DMS153 treated with DMSO at 0.1 percent for 48 hours (cell line): ENCODE measurements around the gene ENOPH1.
"Not testable (repeated sequence)": the region's sequence is repeated elsewhere in the genome, so short reads cannot be mapped to it uniquely, and the experiment has no call there.

Experiments
- DNase-seq: peaks from one replicate; lab custom pipeline; 2025; ENCODE audit not compliant: unreplicated experiment; lab: John Stamatoyannopoulos, UW

The ENOPH1 gene

DNA sequence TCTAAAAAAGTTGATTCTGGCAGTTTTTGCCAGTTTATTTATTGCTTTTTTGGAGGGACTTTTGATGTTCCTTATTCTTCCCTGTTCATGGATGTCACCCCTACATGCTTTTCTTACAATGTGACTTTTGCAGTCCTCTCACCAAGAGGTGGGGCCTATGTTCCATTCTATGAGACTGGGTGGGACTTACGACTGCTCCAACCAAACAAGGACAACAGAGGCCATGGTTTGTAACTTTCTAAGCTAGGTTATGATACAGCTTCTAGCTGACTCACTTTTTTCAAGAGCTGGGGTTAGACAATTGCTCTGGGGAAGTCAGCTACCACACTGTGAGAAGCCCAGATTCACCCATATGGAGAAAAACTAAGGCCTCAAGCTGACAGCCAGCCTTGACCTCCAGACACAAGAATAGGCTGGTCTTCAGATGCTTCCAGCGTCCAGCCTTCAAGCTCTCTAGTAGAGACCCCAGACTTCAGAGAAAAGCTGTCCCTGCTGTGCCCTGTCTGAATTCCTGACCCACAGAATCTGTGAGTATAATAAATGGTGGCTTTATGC is 39.5 kb downstream of the ENOPH1 start:
- no peak for DNase-seq

DNA sequence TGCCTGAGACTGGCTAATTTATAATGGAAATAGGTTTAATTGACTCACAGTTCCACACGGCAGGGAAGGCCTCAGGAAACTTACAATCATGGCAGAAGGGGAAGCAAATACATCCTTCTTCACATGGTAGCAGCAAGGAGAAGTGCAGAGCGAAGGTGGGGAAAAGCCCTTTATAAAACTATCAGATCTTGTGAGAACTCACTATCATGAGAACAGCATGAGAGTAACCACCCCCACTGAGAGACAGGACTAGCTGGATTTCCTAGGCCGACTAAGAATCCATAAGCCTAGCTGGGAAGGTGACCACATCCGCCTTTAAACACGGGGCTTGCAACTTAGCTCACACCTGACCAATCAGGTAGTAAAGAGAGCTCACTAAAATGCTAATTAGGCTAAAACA is 42.7 kb downstream of the ENOPH1 start:
- DNase-seq: not testable (repeated sequence)

DNA sequence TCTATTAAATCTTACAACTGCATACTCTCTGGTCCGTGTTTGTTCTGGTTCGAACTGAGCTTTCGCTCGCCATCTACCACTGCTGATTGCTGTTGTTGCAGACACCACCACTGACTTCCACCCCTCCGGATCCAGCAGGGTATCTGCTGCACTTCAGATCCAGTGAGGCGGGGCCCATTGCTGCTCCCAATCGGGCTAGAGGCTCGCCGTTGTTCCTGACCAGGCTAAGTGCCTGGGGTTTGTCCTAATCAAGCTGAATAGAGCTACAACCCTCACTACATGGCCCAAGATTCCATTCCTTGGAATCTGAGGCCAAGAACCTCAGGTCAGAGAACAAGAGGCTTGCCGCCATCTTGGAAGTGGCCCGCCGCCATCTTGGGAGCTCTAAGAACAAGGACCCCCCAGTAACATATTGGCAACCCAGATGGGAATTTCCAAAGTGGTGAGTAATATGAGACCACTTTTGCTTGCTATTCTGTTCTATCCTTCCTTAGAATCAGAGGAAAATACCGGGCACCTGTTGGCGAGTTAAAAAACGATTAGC is 43.3 kb downstream of the ENOPH1 start:
- DNase-seq: no peak

DNA sequence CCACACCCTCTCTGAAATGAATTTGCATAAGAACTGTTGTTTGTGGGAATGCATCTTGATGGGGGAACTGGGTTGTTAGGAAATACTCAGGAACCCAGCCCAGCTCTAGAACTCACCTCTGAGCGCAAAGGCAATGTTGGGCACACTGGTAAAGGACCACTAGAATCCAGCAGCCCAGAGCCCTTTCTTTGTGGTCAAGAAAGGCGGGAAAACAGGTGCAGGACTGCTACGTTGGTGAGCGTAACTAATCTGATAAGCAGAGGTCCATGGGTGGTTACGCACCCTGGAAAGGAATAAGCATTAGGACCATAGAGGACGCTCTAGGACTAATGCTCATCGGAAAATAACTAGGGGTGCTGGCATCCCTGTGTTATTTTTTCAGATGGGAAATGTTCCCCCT is 45.5 kb downstream of the ENOPH1 start:
- DNase-seq: not testable (repeated sequence)

DNA sequence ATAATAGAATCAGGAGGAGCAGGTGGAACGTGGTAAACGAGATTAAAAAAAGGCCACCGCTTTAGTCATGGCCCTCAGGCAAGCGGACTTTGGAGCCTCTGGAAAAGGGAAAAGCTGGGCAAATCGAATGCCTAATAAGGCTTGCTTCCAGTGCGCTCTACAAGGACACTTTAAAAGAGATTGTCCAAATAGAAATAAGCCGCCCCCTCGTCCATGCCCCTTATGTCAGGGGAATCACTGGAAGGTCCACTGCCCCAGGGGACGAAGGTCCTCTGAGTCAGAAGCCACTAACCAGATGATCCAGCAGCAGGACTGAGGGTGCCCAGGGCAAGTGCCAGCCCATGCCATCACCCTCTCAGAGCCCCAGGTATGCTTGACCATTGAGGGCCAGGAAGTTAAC is 47.1 kb downstream of the ENOPH1 start:
- DNase-seq: not testable (repeated sequence)

DNA sequence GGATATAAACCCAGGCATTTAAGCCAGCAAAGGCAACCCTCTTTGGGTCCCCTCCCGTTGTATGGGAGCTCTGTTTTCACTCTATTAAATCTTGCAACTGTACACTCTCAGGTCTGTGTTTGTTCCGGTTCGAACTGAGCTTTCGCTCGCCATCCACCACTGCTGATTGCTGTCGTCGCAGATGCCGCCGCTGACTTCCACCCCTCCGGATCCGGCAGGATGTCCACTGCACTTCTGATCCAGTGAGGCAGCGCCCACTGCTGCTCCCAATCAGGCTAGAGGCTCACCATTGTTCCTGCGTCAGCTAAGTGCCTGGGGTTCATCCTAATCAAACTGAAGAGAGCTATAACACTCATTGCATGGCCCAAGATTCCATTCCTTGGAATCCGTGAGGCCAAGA is 49.2 kb downstream of the ENOPH1 start:
- DNase-seq: no peak

DNA sequence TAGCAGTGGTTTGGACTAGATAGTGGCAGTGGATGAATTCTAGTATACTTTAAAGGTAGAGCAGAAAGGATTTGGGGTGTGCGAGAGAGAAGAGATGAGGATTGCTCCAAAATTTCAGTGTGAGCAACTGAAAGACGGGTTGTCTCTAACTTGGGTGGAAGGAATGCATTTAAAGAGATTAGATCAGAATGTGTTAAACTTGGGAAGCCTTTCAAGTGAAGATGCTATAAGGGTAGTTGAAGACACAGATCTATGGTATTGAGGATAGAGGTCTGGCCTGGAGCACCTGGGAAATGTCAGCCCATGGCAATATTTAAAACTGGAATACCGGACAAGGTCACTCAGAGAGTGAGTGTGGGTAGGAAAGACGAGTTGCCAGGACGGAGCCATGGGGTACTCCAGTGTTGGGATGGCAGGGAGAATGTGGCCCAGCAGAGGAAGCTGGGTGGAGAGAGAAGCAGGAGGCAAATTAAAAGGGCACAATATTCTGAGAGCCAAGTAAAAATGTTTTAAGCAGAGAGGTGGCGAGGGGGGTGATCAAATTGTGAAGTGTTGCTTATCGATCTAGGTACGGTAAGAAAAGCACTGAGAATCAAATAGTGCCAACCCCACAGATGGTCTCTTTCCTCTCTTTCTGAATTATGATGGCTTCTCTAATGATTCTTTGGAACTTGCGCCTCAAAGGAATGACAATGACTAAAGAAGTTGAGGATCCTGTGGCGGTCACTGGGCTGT is 50.5 kb downstream of the ENOPH1 start:
- DNase-seq: no peak

DNA sequence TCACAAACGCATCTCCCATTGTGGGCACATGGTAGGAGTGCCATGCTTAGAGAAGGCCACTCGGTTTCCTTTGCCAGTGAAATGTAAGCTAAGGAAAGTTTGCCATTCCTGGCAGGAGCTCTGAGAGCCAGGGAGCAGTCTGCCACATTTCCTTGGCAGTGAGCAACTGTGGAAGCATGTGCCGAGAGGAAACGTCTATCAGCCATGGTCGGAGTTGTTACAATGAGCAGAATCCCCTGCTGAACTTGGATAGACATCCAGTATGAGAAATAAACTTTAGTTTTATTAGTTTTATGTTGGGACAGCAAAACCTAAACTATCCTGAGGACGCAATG is 51.1 kb downstream of the ENOPH1 start:
- no peak for DNase-seq

DNA sequence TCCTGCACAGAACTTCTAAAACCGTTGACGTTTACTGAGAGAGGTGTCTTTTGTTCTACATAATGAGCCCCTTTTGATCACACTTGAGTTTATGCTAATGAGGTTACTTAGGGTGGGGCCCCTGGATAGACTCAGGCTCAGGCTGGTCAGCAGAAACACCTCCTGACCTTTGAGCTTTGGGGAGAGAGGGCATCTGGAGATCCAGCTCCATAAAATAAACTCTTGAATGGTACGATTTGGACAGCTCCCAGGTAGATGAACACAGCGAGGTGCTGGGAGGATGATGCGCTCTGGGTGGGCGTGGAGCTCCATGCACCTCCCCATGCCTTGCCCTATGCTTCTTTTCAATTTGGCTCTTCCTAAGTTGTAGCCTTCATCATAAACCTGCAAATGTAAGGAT is 52.0 kb downstream of the ENOPH1 start:
- DNase-seq: no peak

DNA sequence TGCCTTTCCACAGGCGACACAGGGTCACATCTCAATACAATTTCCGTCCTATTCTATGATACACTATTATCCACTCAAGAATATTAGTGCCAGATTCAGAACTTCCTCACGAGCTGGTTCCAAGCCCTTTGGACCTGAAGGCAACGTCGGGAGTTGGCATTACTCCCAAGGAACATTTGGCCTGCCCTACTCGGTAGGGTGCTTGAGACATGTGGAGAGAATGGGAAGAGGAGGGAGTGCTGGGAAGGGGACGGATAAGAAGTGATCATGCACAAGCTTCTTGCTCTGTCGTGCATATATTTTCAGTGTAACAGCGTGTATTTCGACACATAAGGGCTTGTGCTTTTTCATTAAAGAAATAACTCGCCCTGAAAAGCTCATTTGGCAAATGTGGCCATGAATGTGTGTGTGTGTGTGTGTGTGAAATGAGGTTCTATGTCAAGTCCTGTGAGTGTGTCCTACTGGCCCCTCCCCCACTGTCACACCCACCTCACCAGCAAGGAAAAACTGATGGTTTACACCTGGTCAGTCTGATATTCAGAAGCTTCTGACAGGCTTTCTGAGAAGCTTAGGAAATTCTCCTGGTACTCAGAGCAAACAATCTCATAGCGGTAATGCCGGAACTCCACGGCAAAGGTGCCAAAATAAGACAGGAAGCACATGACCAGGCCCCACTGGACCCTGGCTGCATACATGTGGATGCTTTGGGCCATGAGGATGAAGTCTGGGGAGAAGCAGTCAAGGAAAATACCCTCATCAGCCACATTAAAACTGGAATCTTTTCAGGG is 54.8 kb downstream of the ENOPH1 start:
- DNase-seq: no peak

DNA sequence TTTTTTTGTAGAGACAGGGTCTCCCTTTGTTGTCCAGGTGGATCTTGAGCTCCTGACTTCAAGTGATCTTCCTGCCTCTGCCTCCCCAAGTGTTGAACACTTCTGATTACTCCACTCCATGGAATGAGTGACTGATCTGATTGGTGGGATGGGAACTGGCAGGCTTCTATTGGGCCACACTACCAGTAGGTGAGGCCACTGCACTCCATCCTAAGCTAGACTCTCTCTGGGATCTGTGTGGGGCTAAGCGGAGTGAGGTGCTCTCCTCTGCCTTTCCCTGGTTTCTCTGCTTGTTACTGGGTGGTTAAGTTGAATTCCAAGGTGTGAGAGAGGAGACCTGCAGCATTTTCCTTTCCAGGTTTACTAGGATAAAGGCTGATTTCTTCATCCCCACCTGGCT is 58.7 kb downstream of the ENOPH1 start:
- DNase-seq: no peak

DNA sequence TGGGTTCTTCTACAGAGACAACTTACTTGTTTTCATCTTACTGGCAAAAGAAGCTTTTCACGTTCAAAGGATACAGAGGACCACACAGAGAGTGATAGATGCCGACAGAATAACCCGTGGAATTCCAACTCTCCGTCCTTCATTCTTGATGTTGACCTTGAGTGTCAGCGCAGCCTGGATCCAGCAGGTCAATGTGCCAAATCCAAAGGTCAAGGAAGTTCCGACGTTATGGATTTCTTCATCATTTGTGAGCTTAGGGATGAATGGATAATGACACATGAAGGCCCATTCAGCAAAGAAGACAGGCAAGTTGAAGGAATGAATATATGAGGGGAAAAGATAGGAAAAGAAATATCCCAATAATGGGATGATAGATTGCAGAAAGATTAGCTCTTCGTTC is 59.6 kb downstream of the ENOPH1 start:
- DNase-seq: no peak

DNA sequence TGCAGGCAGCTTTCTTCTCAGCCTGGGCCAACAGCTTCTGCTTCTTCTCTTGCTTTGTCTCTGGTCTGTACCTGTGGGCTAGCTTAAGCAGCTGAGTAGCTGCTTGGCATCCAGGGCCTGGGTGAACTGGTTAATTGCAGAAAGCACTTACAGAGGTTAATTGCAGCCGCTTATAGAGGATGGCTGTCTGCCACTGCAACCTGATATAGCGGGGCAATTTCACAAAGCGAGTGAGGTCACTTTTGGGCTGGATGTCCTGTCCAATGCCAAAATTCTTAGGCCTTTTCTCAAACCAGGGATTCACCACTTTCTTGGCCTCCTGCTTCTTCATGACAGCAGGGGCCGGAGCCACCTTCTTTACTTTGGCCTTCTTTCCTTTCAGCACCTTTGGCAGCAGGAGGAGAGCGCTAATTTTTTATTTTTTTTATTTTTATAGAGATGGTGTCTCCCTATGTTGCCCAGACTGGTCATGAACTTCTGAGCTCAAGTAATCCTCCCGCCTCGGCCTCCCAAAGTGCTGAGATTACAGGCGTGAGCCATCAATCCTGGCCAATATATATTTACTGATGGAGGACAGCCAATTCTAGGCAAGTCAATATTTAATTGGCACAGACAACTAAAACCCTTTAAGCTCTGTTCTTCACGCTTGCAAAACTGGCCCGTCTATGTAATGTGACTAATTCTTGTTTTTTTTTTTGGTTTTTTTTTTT is 61.0 kb downstream of the ENOPH1 start:
- DNase-seq: peak; percentile 48

DNA sequence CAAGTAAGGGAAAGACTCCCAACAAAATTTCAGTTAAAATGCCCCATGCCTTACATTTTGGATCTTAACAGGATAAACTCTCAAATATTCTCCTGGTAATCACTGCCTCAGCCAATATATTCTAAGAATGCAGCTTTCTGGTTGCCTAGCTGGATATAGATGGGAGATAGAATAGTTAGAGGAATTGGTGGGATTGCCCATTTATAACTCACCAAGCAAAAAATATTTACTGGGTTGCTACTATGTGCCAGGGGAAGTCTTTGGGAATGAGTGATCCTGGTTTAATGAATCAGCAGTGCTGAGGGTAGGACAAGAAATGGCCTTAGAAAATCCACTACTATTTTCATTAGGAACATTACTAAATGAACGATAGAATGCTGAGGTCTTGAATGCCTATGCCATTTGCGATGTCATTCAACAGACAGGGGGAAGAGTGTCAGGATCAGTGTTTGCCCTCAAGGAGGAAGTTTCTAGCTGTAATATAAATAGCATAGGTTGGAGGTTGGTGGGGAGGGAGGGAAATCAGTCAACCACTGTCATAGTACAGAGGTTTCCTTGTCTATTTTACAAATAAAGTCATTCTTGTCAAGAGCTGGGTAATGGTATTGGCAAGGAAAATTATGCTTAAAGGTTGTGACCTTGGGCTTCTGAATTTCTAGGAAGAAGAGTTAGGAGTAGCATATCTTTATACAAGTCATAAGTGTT is 63.5 kb downstream of the ENOPH1 start:
- no peak for DNase-seq

DNA sequence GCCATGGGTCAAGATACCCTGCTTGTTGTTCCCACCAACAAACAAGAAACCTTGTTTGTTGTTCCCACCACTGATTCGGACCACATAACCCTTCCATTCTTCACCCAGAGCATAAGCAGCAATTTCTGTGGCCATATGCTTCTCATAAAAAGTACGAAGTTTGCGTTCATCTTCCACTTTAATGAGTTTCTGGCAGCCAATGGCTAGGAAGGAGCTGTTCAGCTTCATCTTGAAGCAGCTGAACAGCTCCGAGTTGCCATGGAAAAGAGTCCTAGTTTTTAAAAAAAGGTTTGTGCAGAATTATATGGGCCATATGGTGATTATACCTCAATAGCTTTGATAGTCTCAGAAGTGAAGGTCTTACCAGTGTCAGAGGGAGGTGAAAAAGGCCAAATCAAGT is 65.3 kb downstream of the ENOPH1 start:
- no peak for DNase-seq

DNA sequence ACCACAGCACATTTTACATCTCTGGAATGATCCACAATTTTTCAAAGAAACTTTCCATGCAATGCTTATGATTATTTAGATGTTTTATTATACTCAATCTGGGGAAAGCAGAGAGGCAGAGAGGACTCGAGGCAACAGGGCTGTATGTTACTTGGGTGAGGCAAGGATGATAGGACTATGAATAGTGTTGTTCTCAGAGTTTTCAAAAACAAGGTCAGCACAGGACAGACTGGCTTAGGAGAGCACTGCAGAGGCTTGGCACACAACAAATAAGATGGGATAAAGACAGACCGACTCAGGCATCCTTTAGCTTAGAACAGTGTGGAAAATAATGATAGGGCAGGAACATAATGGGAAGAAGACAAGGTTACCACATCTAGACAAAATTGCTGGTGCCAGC is 66.0 kb downstream of the ENOPH1 start:
- no peak for DNase-seq

DNA sequence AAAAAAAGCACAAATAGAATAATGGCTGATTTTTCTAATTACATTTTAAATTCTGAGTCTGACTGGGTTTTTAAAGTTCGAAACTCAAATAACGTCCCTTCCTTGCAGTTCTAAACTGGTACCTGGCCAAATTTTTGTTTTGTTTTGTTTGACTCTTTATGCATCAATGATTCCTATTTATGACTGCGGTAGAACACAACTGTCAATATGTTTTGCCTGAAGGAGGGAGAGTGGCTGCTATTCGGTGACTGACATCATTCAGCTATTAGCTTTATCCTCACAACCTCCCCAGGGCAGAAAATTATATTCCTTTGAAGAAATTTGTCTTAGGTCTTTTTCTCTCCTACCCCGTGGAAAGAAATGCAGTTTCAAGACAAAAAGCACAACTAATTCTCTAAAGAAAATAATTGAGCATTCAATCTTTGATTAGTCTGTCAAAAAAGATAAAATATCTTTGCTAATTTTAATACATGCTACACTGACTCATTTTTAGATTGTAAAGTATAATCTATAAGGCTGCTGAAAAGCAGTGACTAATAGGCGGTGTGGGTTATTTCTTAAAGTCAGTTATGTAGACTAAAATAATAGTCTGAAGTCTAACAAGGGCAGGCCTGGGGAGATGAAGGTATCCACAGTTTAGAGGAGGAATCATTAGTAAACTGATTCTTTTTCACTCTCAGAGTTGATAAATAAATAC is 69.5 kb downstream of the ENOPH1 start:
- DNase-seq: peak; percentile 46

DNA sequence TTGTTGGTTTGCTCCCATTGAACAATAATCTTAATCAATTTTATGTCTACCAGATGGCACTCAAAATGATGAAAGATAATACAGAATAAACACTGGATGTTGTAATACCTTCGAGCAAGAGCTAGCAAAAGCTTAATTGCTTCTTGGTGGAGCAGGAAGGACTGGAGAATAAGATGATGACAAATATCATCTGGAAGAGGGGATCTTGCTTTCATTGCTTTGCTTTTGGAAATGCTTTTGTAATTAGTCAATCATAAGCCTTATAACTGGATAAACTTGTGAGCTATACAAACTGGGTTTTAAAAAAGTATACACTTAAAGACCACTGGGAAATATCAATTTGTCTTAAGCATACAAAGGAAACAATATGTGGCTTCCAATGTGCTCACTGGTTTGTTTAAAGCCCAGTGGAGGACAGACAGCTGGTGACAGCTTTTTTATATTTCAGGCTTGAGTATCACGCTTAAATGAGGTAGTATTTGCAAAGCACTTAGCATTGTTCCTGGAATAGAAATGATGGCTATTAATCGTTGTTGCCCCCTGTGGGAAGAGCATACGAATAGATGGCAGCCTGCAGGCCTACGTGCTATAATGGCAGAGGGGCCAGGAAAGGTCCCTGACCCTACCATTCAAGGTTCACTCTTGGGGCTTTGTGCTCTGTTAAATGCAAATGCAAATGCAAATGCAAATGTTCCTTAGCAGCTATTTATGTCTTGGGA is 70.2 kb downstream of the ENOPH1 start:
- peak; percentile 95 for DNase-seq

DNA sequence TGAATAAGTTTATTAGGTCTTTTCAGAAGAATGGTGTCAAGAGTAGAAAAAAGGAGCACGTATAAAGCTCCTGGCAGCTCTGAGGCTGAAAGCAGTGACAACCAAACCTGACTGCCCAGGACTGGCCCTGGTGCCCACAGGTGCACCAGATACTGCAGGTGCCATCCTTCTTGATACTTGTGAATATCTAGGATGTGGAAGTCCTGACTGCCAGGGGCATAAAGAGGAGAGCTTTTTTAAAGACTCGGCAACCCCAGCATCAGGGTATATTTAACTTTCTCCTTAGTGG is 70.7 kb downstream of the ENOPH1 start:
- DNase-seq: peak; percentile 84

DNA sequence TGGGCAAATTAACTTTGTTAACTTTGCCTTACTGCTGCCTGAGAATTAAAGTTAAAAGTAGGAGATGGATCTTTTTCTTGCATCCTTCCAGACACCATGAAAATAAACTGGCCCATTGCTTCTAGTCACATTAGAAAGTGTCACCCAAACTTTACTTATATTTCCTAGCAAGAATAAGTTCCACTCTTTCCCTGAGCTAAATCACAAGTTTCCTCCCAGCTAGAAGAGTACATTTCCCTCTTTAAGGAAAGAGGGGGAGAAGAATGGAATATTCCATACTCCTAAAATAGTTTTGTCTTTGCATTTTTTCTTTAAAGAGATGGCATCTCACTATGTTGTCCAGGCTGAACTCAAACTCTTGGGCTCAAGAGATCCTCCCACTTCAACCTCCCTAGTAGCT is 77.6 kb downstream of the ENOPH1 start:
- no peak for DNase-seq
